C4-2B (cell line): ENCODE data around the gene CES4A.

Experiments used
- CTCF ChIP-seq: fragments of 450-650 bp; conservative IDR thresholded peaks from 2 replicates; pipeline ENCODE4 v1.5.1; 2017; ENCODE audit warnings: mild to moderate bottlenecking
- ZFX ChIP-seq: fragments of 450-650 bp; IDR thresholded peaks from 2 replicates; pipeline ENCODE4 v1.6.1; 2017

- TF ChIP-seq ZFX (no peak), CTCF (no peak)
These were observed 51.1 kb downstream of the CES4A start for GRCh38 chr16:67039260-67040020.
